Breast epithelium (tissue), 3 donors: ENCODE measurements around the gene SDE2.

ENCODE experiments used
- POLR2A ChIP-seq: fragments of 450-650 bp; IDR thresholded peaks from one replicate; pipeline ENCODE4 v1.6.1; 2016; ENCODE audit warnings: antibody characterized with exemption, mild to moderate bottlenecking, moderate library complexity
- TF ChIP-seq, protein P1 (sequence below), 3 donors: fragments of 450-650 bp; IDR thresholded peaks; one replicate each; pipeline ENCODE4 v1.5.1; 2016 to 2017; ENCODE audit warnings: antibody characterized with exemption in 3 of 3, mild to moderate bottlenecking in 3 of 3, moderate library complexity in 3 of 3

DNA sequence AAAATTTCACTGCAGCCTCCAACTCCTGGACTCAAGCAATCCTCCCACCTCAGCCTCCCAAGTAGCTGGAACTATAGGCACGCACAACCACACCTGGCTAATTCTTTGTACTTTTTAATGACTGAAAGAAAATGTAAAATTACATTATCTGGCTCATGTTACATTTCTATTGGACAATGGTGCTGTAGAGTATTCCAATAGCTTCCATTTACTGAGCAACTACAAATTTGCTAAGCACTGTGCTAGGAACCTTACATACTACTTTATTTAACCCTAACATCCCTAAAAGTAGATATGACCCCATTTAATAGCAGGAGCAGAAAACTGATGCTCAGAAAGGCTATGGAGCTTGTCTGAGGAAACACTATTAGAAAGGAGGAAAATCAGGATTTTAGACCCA, 19.7 kb downstream of the SDE2 start:
- TF ChIP-seq, protein P1, sequence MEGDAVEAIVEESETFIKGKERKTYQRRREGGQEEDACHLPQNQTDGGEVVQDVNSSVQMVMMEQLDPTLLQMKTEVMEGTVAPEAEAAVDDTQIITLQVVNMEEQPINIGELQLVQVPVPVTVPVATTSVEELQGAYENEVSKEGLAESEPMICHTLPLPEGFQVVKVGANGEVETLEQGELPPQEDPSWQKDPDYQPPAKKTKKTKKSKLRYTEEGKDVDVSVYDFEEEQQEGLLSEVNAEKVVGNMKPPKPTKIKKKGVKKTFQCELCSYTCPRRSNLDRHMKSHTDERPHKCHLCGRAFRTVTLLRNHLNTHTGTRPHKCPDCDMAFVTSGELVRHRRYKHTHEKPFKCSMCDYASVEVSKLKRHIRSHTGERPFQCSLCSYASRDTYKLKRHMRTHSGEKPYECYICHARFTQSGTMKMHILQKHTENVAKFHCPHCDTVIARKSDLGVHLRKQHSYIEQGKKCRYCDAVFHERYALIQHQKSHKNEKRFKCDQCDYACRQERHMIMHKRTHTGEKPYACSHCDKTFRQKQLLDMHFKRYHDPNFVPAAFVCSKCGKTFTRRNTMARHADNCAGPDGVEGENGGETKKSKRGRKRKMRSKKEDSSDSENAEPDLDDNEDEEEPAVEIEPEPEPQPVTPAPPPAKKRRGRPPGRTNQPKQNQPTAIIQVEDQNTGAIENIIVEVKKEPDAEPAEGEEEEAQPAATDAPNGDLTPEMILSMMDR (IDR thresholded peaks at IDR 0.05) = no peak
- TF ChIP-seq POLR2A = no peak
